WTC11 (cell line): ENCODE results near the gene LGR4. TPM values are rescaled to one million over a fixed set of nuclear protein-coding genes. Genes with fewer than 3 reads are reported as not detected.

ENCODE experiments used
- ATAC-seq: fragments of 200-7000 bp; cut with Tn5 transposase; 2 replicates; pipeline ENCODE4 v1.10.0; 2021; ENCODE audit warnings: mild to moderate bottlenecking, moderate library complexity
- CTCF ChIA-PET: fragments of 300-600 bp; sonication (Branson Sonifier 250); formaldehyde crosslinking; loops from one replicate; lab custom pipeline; 2021; ENCODE audit warnings: antibody characterized with exemption; lab: Charles Lee
- POLR2A ChIA-PET: fragments of 350-600 bp; sonication (Branson Sonifier 250); formaldehyde crosslinking; loops from one replicate; lab custom pipeline; 2021; ENCODE audit warnings: antibody characterized with exemption; lab: Charles Lee
- DNase-seq: peaks from one replicate; pipeline ENCODE4 v3.0.0; 2021; ENCODE audit warnings: low spot score
- H3K27ac Mint-ChIP-seq: 2 replicates; pipeline ENCODE4 v1.8.0; 2021; ENCODE audit warnings: mixed read lengths
- H3K27me3 Mint-ChIP-seq: 2 replicates; pipeline ENCODE4 v1.8.0; 2021; ENCODE audit warnings: low read depth, mild to moderate bottlenecking, moderate library complexity, mixed read lengths
- H3K36me3 Mint-ChIP-seq: 2 replicates; pipeline ENCODE4 v1.8.0; 2021; ENCODE audit warnings: mixed read lengths
- H3K4me1 Mint-ChIP-seq: 2 replicates; pipeline ENCODE4 v1.8.0; 2022; ENCODE audit warnings: mixed read lengths
- H3K4me3 Mint-ChIP-seq: 2 replicates; pipeline ENCODE4 v1.8.0; 2021; ENCODE audit warnings: mild to moderate bottlenecking, moderate library complexity, mixed read lengths
- H3K9me3 Mint-ChIP-seq: 2 replicates; pipeline ENCODE4 v1.8.0; 2021; ENCODE audit warnings: mixed read lengths
- FOXJ3 ChIP-seq: sonication (generic); formaldehyde crosslinking; IDR thresholded peaks from 2 replicates; pipeline ENCODE4 v1.9.0; 2021; ENCODE audit warnings: missing genetic modification reagents, mild to moderate bottlenecking, borderline replicate concordance
- FOXP1 ChIP-seq: sonication (generic); formaldehyde crosslinking; IDR thresholded peaks from 2 replicates; pipeline ENCODE4 v1.8.0; 2022; ENCODE audit warnings: missing genetic modification reagents, mild to moderate bottlenecking, moderate library complexity, borderline replicate concordance
- GABPB1 ChIP-seq: sonication (generic); formaldehyde crosslinking; IDR thresholded peaks from 2 replicates; pipeline ENCODE4 v1.8.1; 2023; ENCODE audit warnings: mild to moderate bottlenecking, missing genetic modification reagents
- GRHL2 ChIP-seq: fragments of 250-450 bp; sonication (Bioruptor Pico); IDR thresholded peaks from 2 replicates; pipeline ENCODE4 v1.8.0; 2022; ENCODE audit warnings: mild to moderate bottlenecking, moderate library complexity; ENCODE audit not compliant: insufficient replicate concordance, severe bottlenecking
- MYBL2 ChIP-seq: sonication (generic); formaldehyde crosslinking; IDR thresholded peaks from 2 replicates; pipeline ENCODE4 v1.8.1; 2023; ENCODE audit warnings: mild to moderate bottlenecking, moderate library complexity, missing genetic modification reagents
- NR2C2 ChIP-seq: sonication (generic); formaldehyde crosslinking; IDR thresholded peaks from 2 replicates; pipeline ENCODE4 v1.8.0; 2022; ENCODE audit warnings: mild to moderate bottlenecking, missing genetic modification reagents
- NR3C1 ChIP-seq: sonication (generic); formaldehyde crosslinking; conservative IDR thresholded peaks from 2 replicates; pipeline ENCODE4 v1.8.1; 2023; ENCODE audit warnings: low read depth, mild to moderate bottlenecking, missing genetic modification reagents
- PRRX2 ChIP-seq: fragments of 250-450 bp; sonication (Bioruptor Pico); IDR thresholded peaks from 2 replicates; pipeline ENCODE4 v1.8.0; 2021; ENCODE audit warnings: mild to moderate bottlenecking
- SMAD3 ChIP-seq: sonication (generic); formaldehyde crosslinking; IDR thresholded peaks from 2 replicates; pipeline ENCODE4 v1.8.0; 2022; ENCODE audit warnings: missing genetic modification reagents, mild to moderate bottlenecking, borderline replicate concordance
- SOX15 ChIP-seq: fragments of 250-450 bp; sonication (Bioruptor Pico); IDR thresholded peaks from 2 replicates; pipeline ENCODE4 v1.9.0; 2021; ENCODE audit warnings: mild to moderate bottlenecking
- SP1 ChIP-seq: sonication (generic); formaldehyde crosslinking; conservative IDR thresholded peaks from 2 replicates; pipeline ENCODE4 v1.8.1; 2022; ENCODE audit warnings: missing genetic modification reagents
- TEAD1 ChIP-seq: sonication (generic); formaldehyde crosslinking; IDR thresholded peaks from 2 replicates; pipeline ENCODE4 v1.8.0; 2022; ENCODE audit warnings: mild to moderate bottlenecking, missing genetic modification reagents
- TP53 ChIP-seq: sonication (generic); formaldehyde crosslinking; IDR thresholded peaks from 2 replicates; pipeline ENCODE4 v1.8.1; 2023; ENCODE audit warnings: mild to moderate bottlenecking, missing genetic modification reagents
- ZNF121 ChIP-seq: sonication (generic); formaldehyde crosslinking; IDR thresholded peaks from 2 replicates; pipeline ENCODE4 v1.8.0; 2023; ENCODE audit warnings: missing genetic modification reagents
- ZNF671 ChIP-seq: fragments of 250-450 bp; sonication (Bioruptor Pico); IDR thresholded peaks from 2 replicates; pipeline ENCODE4 v1.8.0; 2021; ENCODE audit warnings: mild to moderate bottlenecking
- total RNA-seq: library from RNA; stranded (reverse); gene quantifications from 3 replicates; pipeline ENCODE4 v1.2.3, GENCODE V29; 2021
- TF ChIP-seq, protein P1 (sequence below): fragments of 200-600 bp; IDR thresholded peaks from 2 replicates; pipeline ENCODE4 v1.8.0; 2022; ENCODE audit warnings: antibody characterized with exemption
- TF ChIP-seq, protein P2 (sequence below): sonication (generic); formaldehyde crosslinking; IDR thresholded peaks from 2 replicates; pipeline ENCODE4 v1.8.1; 2023; ENCODE audit warnings: mild to moderate bottlenecking, moderate library complexity, missing genetic modification reagents
- TF ChIP-seq, protein P3 (sequence below): sonication (generic); formaldehyde crosslinking; IDR thresholded peaks from 2 replicates; pipeline ENCODE4 v1.8.0; 2022; ENCODE audit warnings: mild to moderate bottlenecking, missing genetic modification reagents
- TF ChIP-seq, protein P4 (sequence below): sonication (generic); formaldehyde crosslinking; IDR thresholded peaks from 2 replicates; pipeline ENCODE4 v1.8.1; 2022; ENCODE audit warnings: mild to moderate bottlenecking, missing genetic modification reagents, moderate library complexity, borderline replicate concordance
- TF ChIP-seq, protein P5 (sequence below): fragments of 250-450 bp; sonication (Bioruptor Pico); IDR thresholded peaks from 2 replicates; pipeline ENCODE4 v2.1.2; 2022; ENCODE audit warnings: mild to moderate bottlenecking, moderate library complexity
- TF ChIP-seq, protein P6 (sequence below): sonication (generic); formaldehyde crosslinking; IDR thresholded peaks from 2 replicates; pipeline ENCODE4 v1.8.1; 2022; ENCODE audit warnings: missing genetic modification reagents, borderline replicate concordance

Gene LGR4
- total RNA-seq, 1 experiment from 2014 or later = 53.8 TPM

DNA sequence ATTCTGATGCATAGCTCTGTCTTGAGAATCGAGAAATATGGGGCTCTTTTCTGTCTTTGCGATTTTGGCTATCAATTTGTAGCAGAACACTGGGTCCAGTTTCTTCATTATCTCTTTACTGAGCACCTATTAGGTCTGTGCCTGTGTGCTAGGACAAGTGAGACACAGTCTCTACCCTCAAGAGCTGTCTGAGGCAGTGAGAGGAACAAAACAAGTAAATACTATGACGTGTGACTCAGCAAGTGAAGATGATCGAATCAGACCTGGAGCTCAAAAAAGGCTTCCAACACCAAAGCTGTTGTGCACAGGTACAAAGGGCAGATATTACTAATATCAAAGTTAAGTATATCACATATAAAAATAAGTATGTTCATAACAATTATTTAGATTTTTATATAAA lies 52.4 kb downstream of the LGR4 start:
- Mint-ChIP-seq H3K36me3 (no peaks in the 10 kb centered on the region), H3K27ac (peak overlapping the region; percentile 34), H3K4me3 (no peak overlapping the region), H3K4me1 (peaks cover 74% of the 10 kb centered on the region), H3K27me3 (no peaks in the 10 kb centered on the region), H3K9me3 (no peaks in the 10 kb centered on the region)
- TF ChIP-seq, protein P1, sequence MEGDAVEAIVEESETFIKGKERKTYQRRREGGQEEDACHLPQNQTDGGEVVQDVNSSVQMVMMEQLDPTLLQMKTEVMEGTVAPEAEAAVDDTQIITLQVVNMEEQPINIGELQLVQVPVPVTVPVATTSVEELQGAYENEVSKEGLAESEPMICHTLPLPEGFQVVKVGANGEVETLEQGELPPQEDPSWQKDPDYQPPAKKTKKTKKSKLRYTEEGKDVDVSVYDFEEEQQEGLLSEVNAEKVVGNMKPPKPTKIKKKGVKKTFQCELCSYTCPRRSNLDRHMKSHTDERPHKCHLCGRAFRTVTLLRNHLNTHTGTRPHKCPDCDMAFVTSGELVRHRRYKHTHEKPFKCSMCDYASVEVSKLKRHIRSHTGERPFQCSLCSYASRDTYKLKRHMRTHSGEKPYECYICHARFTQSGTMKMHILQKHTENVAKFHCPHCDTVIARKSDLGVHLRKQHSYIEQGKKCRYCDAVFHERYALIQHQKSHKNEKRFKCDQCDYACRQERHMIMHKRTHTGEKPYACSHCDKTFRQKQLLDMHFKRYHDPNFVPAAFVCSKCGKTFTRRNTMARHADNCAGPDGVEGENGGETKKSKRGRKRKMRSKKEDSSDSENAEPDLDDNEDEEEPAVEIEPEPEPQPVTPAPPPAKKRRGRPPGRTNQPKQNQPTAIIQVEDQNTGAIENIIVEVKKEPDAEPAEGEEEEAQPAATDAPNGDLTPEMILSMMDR = no peak
- TF ChIP-seq, protein P2, sequence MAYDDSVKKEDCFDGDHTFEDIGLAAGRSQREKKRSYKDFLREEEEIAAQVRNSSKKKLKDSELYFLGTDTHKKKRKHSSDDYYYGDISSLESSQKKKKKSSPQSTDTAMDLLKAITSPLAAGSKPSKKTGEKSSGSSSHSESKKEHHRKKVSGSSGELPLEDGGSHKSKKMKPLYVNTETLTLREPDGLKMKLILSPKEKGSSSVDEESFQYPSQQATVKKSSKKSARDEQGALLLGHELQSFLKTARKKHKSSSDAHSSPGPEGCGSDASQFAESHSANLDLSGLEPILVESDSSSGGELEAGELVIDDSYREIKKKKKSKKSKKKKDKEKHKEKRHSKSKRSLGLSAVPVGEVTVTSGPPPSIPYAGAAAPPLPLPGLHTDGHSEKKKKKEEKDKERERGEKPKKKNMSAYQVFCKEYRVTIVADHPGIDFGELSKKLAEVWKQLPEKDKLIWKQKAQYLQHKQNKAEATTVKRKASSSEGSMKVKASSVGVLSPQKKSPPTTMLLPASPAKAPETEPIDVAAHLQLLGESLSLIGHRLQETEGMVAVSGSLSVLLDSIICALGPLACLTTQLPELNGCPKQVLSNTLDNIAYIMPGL (CRISPR knock-in tag) = no peak
- TF ChIP-seq, protein P3, sequence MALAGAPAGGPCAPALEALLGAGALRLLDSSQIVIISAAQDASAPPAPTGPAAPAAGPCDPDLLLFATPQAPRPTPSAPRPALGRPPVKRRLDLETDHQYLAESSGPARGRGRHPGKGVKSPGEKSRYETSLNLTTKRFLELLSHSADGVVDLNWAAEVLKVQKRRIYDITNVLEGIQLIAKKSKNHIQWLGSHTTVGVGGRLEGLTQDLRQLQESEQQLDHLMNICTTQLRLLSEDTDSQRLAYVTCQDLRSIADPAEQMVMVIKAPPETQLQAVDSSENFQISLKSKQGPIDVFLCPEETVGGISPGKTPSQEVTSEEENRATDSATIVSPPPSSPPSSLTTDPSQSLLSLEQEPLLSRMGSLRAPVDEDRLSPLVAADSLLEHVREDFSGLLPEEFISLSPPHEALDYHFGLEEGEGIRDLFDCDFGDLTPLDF (CRISPR knock-in tag) = no peak
- TF ChIP-seq, protein P4, sequence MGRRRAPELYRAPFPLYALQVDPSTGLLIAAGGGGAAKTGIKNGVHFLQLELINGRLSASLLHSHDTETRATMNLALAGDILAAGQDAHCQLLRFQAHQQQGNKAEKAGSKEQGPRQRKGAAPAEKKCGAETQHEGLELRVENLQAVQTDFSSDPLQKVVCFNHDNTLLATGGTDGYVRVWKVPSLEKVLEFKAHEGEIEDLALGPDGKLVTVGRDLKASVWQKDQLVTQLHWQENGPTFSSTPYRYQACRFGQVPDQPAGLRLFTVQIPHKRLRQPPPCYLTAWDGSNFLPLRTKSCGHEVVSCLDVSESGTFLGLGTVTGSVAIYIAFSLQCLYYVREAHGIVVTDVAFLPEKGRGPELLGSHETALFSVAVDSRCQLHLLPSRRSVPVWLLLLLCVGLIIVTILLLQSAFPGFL (CRISPR knock-in tag) = no peak
- TF ChIP-seq PRRX2 (CRISPR knock-in tag) = no peak
- no peak for TF ChIP-seq SOX15
- no peak for TF ChIP-seq SMAD3 (CRISPR knock-in tag)
- TF ChIP-seq, protein P5, sequence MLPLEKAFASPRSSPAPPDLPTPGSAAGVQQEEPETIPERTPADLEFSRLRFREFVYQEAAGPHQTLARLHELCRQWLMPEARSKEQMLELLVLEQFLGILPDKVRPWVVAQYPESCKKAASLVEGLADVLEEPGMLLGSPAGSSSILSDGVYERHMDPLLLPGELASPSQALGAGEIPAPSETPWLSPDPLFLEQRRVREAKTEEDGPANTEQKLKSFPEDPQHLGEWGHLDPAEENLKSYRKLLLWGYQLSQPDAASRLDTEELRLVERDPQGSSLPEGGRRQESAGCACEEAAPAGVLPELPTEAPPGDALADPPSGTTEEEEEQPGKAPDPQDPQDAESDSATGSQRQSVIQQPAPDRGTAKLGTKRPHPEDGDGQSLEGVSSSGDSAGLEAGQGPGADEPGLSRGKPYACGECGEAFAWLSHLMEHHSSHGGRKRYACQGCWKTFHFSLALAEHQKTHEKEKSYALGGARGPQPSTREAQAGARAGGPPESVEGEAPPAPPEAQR (CRISPR knock-in tag) = no peak
- TF ChIP-seq MYBL2 = no peak
- TF ChIP-seq ZNF121 (CRISPR knock-in tag) = no peak
- TF ChIP-seq NR3C1 = no peak
- TF ChIP-seq, protein P6, sequence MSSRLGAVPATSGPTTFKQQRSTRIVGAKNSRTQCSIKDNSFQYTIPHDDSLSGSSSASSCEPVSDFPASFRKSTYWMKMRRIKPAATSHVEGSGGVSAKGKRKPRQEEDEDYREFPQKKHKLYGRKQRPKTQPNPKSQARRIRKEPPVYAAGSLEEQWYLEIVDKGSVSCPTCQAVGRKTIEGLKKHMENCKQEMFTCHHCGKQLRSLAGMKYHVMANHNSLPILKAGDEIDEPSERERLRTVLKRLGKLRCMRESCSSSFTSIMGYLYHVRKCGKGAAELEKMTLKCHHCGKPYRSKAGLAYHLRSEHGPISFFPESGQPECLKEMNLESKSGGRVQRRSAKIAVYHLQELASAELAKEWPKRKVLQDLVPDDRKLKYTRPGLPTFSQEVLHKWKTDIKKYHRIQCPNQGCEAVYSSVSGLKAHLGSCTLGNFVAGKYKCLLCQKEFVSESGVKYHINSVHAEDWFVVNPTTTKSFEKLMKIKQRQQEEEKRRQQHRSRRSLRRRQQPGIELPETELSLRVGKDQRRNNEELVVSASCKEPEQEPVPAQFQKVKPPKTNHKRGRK (CRISPR knock-in tag) = no peak
- DNase-seq (no peak), ATAC-seq (no peak)
- CTCF ChIA-PET = no interaction called here
- POLR2A ChIA-PET = no interaction called here

DNA sequence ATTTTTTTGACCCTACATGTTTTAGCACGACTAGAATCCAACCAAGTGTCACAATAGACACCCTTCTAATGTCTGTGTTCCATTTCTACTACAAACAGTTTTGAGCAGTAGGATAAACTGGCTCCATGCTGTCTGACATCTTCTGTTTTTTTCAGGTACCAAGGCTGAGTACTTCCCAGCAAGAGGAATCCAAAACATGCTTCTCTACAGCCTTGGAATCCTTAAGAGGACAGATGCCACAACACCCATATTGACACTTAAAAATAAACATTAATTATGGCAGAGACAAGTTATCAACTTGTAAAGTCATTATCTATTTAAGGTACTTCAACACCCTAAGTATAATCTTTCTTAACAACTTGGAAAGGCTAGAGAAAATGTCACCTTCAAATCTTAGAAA lies 54.2 kb downstream of the LGR4 start:
- DNase-seq (no peak), ATAC-seq (no peak)
- H3K36me3 Mint-ChIP-seq = no peaks in the 10 kb centered on the region
- peaks cover 76% of the 10 kb centered on the region for H3K4me1 Mint-ChIP-seq
- H3K27ac Mint-ChIP-seq = peak overlapping the region; percentile 17; the same call in 1 of the 2 replicates
- TF ChIP-seq NR2C2 (CRISPR knock-in tag) (no peak), GRHL2 (CRISPR knock-in tag) (no peak), FOXJ3 (no peak), GABPB1 (CRISPR knock-in tag) (no peak), ZNF671 (CRISPR knock-in tag) (no peak), FOXP1 (CRISPR knock-in tag) (no peak), TEAD1 (CRISPR knock-in tag) (no peak), SP1 (CRISPR knock-in tag) (no peak), TP53 (CRISPR knock-in tag) (no peak)
- TF ChIP-seq, protein P4 (CRISPR knock-in tag) = no peak
- TF ChIP-seq, protein P5 (CRISPR knock-in tag) = no peak
- no peak overlapping the region for H3K4me3 Mint-ChIP-seq
- no peaks in the 10 kb centered on the region for H3K9me3 Mint-ChIP-seq
- POLR2A ChIA-PET = no interaction called here
- CTCF ChIA-PET = no interaction called here
- no peaks in the 10 kb centered on the region for H3K27me3 Mint-ChIP-seq
